Stimulated activated CD8-positive, alpha-beta memory T cell treated with anti-CD3 and anti-CD28 coated beads, Interleukin-7, amount 100 ng/mL, for 1 hour (primary cell): ENCODE results near the gene HNRNPAB.
"Not testable (repeated sequence)": the region's sequence is repeated elsewhere in the genome, so short reads cannot be mapped to it uniquely, and the experiment has no call there.

Experiments used
- DNase-seq, 2 donors: peaks; one replicate each; pipeline ENCODE4 v3.0.0-alpha.2; 2020; ENCODE audit warnings: low read depth in 2 of 2

HNRNPAB gene

DNA sequence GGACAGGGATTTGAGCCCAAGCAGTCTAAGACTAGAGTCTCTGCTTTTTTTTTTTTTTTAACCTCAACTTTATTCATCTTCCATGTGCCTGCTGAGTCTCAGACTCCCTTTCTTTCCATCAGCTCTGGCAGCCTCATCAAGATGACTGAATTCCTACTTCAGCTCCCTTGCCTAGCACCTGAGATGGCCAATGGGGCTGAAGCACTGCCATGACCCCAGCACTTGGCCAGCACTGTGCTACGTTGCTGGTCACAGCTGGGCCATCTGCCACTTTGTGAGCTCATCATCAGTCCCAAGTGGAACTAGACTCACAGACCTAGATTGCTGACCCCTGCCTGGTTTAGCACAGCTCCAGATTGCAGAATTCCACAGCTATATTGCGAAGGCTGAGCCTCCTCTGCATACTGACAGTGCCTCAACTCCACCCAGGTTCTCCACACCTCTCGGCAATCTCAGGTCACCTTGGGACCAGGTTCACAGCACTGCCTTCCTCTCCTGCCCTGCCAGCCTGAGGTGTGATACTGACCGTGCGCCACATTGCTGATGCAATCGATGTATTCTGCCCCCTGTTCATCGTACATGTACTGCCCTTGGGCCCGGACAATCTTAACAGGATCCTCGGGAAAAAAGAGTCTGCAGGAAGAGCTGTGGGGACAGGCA is 26.7 kb downstream of the HNRNPAB start:
- no peak for DNase-seq

GRCh38 chr5:178231539-178232123 is 27.3 kb downstream of the HNRNPAB start:
- DNase-seq = no peak

DNA sequence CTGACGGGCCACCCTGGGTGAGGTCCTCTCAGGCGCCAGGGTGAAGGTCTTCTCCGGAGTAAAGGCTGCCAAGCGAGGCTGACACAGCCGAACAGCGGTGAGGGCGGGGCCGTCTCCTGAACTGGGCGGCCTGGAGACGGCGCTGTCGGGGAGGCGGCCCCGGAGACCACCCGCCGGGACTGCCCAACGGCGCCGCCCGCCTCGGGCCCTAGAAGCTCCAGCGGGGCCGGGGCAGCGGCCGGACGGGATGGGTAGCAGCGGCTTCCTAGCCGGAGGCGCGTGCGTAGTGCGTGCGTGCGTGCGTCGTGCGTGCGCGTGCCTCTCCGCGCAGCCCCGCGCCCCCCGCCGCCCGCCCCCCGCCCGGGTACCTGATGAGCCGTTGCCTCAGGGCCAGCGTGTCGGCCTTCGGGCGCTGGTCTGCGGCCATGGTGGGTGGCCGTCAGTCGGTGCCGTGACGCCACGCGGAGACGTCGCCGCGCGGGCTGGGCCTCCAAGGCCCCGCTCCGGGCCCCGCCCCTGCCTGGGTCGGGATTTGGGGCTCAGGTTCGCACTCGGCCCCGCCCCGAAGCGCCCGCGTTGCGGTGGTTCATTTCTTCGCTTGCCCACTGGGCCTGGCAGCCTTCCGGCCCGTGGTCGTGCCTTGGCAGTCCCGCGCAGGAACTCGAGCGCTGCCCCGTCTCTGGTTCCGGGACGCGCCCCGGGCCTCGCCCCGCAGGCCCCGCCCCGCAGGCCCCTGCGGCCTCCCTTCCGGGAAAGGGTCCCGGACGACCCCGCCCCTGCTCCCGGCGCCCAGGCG is 28.0 kb downstream of the HNRNPAB start, which contains the start of gene PHYKPL:
TSS of gene PHYKPL (minus strand) at position 679 of the 796 bp plus-strand sequence. CDS start at position 427, 252 bp downstream.
- DNase-seq = peak; percentile 31 to 41

DNA sequence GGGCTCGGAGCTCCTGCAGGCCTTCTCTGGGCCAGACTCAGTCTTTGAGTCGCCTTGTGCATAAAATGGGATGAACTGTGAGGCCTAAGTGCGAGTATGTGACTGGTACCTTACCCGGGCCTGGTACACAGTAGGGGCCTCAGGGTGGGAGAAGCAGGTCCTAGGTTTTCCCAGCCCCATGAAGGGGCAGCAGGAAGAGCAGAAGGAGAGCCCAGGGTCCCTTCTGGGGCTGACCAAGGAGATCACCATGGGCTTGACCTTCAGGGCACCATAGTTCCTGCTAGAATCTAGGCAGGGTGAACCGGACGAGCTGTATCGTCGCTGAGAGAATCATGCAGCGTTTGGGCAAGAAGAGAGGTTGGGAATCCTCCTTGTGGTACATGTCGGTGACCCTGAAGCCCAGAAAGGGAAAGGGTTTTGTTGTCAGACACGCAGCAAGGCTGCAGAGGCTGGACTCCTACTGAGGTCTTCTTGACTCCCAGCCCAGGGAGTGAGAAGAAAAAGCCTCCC is 28.6 kb downstream of the HNRNPAB start:
- DNase-seq = no peak

DNA sequence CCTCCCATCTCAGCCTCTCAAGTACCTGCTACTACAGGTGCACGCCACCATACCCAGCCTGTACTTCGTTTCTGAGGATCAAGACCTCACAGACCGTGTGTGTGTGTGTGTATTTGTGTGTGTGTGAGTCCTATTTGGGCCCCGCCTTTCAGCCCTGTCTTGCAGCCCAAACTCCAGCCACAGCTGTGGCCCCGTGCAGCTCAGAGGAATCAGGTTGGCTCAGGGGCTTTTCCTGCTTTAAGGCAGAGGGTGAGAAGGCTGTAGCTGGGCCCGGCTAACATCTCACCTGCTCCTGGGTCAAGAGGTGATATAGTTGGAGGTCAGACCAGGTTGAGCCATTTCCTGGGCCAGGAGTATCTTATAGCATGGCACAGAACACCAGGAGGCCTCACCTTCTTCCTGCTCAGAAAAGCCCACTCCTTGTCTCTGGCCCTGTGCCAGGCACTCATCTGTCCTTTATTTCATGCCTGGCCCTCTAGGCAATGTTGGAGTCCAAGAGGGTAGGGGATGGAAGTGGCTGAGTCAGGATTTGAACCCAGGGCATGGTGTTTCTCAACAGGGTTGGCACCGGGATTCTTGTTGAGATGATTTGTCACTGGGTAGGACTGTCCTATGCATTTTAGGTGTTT is 29.9 kb downstream of the HNRNPAB start:
- DNase-seq = no peak

DNA sequence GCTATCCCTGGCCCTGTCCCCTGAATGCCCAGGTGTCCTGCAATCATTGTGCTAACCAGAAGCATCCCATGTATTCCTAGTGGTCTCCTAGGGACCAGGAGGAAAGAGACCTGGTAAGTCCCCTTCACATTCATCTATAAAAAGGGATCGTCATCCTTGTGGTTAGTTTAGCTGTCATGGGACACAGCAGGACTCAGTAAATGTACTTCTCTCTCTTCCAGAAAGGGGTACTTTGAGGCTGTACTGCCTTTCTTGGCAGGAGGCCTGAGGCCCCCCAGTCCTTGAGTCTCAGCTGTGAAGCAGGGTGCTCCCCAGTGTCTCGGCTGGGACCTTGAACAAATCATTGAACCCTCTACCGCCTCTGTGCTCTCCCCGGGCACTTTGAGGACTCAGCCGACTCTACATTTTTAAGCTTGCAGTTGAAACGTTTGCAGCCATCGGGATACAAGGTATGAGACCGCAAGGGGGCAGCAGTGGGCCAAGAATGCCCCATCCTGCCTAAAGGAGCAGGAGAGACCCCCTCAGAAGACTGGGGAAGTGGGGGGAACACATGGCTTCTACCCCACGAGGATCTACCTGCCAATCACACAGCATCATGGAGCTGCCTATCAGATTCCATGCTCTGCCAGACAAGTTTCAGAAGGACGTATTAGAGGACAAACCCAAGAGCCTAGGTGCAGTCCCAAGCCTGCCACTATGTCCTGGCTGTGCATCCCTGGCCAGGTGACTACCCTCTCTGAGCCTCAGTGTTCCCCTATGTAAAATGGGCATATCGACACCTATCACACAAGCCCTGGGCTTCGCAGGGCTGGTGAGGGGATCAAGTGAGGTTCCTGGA is 30.6 kb downstream of the HNRNPAB start:
- DNase-seq = peak; percentile 53 to 73

DNA sequence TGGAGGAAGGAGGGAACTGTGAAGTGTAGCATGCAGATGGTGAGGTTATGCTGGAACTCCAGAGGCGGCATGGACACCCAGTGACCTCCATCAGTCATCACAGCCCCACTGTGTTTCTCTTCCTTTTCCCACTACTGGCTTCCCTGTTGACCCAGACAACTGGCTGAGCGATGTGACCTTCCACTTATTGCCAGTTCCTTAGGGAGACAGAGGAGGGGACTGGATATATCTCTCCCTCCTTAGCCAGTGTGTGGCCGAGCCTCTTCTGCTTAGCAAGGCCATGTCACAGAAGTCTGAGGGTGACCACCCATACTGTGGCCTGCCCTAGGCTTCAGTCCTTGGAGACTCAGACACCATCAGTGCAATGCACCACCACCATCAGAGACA is 31.2 kb downstream of the HNRNPAB start:
- no peak for DNase-seq

DNA sequence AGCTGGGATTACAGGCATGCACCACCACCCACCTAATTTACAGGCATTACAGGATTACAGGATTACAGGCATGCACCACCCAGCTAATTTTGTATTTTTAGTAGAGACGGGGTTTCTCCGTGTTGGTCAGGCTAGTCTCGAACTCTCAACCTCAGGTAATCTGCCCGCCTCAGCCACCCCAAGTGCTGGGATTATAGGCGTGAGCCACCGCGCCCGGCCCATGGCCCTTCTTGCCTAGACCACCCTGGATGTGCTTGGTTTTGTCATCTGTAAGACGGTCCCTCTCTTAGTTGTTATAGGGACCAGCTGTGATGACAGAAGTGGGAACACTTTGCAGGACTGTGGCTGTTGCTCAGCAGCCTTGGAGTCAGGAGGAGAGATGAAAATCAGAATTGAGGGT is 31.8 kb downstream of the HNRNPAB start:
- DNase-seq = no peak

GRCh38 chr5:178236679-178237078 is 32.3 kb downstream of the HNRNPAB start:
- no peak for DNase-seq

DNA sequence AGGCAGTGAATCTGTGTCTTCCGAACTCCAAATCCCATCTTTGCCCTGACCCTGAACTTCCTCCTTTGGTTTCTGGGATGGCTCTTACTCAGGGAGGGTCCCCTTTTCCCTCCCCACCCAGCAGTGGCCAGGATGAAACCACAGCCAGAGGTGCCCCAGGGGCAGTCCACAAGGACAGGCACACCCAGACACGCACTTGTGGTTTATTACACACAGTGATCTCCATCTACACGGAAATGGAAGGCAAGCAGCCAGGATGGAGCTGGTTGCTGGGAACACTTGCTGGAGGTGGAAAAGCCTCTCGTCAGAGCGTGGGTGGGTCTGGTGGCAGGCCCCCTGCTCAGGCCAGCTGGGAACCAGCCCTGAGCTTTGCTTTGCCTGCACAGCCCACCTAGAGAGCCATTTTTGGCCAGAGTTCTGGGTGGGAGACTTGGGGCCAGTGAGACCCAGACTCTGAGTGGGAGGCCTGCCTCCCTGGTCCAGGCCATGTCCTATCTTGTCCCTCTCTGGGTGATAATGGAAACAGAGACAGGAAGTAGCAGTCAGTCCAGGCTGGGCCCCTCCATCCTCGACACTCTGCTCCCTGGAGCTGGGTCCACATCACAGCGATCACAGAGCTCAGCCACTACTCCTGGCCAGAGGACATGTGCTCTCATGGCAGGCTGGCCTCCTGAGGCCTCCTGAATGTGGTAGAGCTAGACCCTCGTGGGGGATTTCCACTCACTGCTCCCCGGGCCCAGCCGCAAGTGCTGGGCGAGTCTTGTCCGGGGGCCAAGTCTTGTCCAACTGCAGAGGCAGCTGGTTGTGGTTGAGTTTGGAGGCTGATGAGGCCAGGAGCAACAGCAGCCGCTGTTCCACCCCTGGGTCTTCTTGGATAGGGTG is 33.3 kb downstream of the HNRNPAB start:
- DNase-seq = no peak

DNA sequence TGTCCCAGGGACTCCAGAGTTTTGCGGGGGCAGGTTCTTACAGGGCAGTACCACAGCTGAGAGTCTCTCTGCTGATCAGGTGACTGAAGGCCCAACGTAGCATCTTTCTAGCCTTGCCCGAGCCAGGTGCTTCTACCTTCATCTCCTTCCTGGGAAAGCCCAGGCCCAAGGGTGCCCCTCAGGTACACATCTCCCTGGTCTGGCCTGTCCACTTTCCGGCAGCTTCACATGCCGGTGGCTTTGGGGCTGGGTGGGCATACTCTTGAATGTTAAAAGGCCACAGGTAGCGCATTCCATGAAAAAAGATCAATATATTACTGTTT is 33.9 kb downstream of the HNRNPAB start:
- DNase-seq = no peak

DNA sequence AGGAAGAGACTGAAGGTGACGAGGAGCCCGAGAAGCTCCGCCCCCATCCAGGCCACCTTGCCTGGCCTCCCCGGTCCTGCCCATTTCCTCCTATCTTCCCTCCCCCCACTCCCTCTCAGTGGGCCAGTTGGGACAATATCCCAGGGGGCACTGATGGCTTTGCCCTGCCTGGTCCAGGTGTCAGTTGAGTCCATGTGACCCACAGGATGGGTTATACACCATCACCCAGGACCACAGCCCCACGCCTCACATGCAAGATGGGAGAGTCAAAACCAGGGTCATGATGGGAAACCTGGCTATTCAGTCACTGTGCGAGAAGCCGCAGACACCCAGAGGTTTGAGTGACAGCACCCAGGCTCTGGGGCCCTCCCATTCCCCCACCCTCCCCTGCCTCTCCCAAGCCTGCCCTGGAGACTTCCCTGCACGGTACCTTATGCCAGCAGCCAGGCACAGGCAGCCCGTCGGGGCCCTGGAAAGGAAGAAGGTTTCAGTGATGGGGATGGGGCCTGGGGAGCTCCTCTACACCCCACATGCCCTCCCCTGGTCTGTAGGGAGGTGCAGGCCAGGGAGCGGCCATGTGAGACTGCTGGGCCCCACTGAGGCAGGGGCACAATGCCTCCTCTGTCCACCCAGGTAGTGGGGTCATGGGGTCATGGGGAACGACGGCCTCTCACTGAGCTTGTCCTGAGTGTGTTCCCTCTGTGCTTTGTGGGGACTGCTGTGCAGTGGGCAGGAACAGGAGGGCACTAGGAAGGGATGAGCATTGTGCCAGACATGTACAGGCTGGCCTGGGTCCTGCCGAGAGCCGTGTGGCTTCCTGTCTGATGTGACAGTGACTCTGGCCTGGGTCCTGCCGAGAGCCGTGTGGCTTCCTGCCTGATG is 34.6 kb downstream of the HNRNPAB start:
- no peak for DNase-seq

DNA sequence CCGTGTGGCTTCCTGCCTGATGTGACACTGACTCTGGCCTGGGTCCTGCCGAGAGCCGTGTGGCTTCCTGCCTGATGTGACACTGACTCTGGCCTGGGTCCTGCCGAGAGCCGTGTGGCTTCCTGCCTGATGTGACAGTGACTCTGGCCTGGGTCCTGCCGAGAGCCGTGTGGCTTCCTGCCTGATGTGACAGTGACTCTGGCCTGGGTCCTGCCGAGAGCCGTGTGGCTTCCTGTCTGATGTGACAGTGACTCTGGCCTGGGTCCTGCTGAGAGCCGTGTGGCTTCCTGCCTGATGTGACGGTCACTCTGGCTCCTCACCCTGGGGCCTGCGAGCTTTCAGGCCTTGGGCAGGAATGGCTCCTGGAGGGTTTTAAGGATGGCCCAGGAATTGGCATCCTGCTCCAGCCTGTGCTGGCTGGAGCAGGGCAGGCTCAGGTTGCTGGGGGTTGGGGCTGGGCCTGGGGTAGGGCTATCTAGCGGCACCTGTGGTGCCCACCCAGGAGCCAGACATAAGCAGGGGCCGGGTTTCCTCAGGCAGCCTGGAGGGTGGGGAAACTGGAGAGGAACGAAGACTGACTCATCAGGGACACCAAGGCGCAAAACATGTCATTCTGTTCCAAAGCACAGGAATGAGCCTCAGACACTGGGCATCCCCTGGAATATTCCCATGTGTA is 35.4 kb downstream of the HNRNPAB start:
- DNase-seq = not testable (repeated sequence)

- no peak for DNase-seq
Observed at GRCh38 chr5:178240341-178240741, 36.0 kb downstream of the HNRNPAB start.

- no peak for DNase-seq
Observed at GRCh38 chr5:178240766-178241165, 36.4 kb downstream of the HNRNPAB start.

- no peak for DNase-seq
Observed at GRCh38 chr5:178241231-178241663, 36.9 kb downstream of the HNRNPAB start.

GRCh38 chr5:178241688-178242231 is 37.4 kb downstream of the HNRNPAB start:
- no peak for DNase-seq

GRCh38 chr5:178242416-178242815 is 38.1 kb downstream of the HNRNPAB start:
- DNase-seq = no peak
